ENCODE measurements around the gene FAM20B.

- TF ChIP-seq CTCF (conservative IDR thresholded peaks at IDR 0.05; ENCODE audit: low read length) (no peak), EZH2phosphoT487 (IDR thresholded peaks at IDR 0.05; ENCODE audit: borderline replicate concordance) (no peak)
These were observed 62.0 kb downstream of the FAM20B start for GRCh38 chr1:179087665-179088064.
